GM23338 (cell line): ENCODE measurements around the gene KLHL22. TPM values are rescaled to one million over a fixed set of nuclear protein-coding genes. Genes with fewer than 3 reads are reported as not detected.

Experiments
- ATAC-seq: fragments of 200-7000 bp; cut with Tn5 transposase; 3 replicates; pipeline ENCODE4 v1.9.1; 2020
- DNase-seq: peaks from one replicate; pipeline ENCODE4 v3.0.0-alpha.2; 2015; ENCODE audit warnings: low spot score
- H2AFZ ChIP-seq: fragments of 200-600 bp; sonication (generic); 2 replicates; pipeline ENCODE4 v1.8.0; 2016; ENCODE audit warnings: antibody characterized with exemption, mild to moderate bottlenecking, moderate library complexity
- H3F3A ChIP-seq: fragments of 200-600 bp; sonication (generic); replicated peaks from 2 replicates; pipeline ENCODE4 v1.8.0; 2017; ENCODE audit warnings: antibody characterized with exemption, mixed run types, low read depth
- H3K27ac ChIP-seq: fragments of 200-600 bp; sonication (generic); 2 replicates; pipeline ENCODE4 v1.6.1; 2016; ENCODE audit warnings: low read depth
- H3K27me3 ChIP-seq: fragments of 200-600 bp; sonication (generic); 2 replicates; pipeline ENCODE4 v1.8.0; 2016; ENCODE audit warnings: mild to moderate bottlenecking, mixed run types, moderate library complexity; ENCODE audit not compliant: insufficient read depth
- H3K36me3 ChIP-seq: fragments of 200-600 bp; sonication (generic); 2 replicates; pipeline ENCODE4 v1.8.0; 2016; ENCODE audit warnings: mild to moderate bottlenecking; ENCODE audit not compliant: insufficient read depth
- H3K4me1 ChIP-seq: fragments of 200-600 bp; sonication (generic); 2 replicates; pipeline ENCODE4 v1.8.0; 2016; ENCODE audit warnings: mild to moderate bottlenecking, moderate library complexity; ENCODE audit not compliant: insufficient read depth
- H3K4me2 ChIP-seq: fragments of 200-600 bp; sonication (generic); 2 replicates; pipeline ENCODE4 v1.7.1; 2017; ENCODE audit warnings: mixed run types
- H3K4me3 ChIP-seq: fragments of 200-600 bp; sonication (generic); 2 replicates; pipeline ENCODE4 v1.6.1; 2016; ENCODE audit warnings: mixed run types
- H3K79me2 ChIP-seq: fragments of 200-600 bp; sonication (generic); replicated peaks from 2 replicates; pipeline ENCODE4 v1.8.0; 2017; ENCODE audit warnings: mild to moderate bottlenecking; ENCODE audit not compliant: insufficient read depth
- H3K9me2 ChIP-seq: fragments of 200-600 bp; sonication (generic); 2 replicates; pipeline ENCODE4 v1.8.0; 2017; ENCODE audit not compliant: insufficient read depth
- H4K20me1 ChIP-seq: fragments of 200-600 bp; sonication (generic); replicated peaks from 2 replicates; pipeline ENCODE4 v1.8.0; 2017; ENCODE audit warnings: mild to moderate bottlenecking; ENCODE audit not compliant: insufficient read depth
- H3K27ac Mint-ChIP-seq: 2 replicates; pipeline ENCODE4 v1.8.0; 2020; ENCODE audit warnings: inconsistent platforms, mild to moderate bottlenecking, moderate library complexity, mixed read lengths
- H3K27me3 Mint-ChIP-seq: 3 replicates; pipeline ENCODE4 v1.8.0; 2022; ENCODE audit warnings: low read depth, mild to moderate bottlenecking, moderate library complexity, mixed read lengths, inconsistent platforms; ENCODE audit not compliant: insufficient read depth, poor library complexity
- H3K36me3 Mint-ChIP-seq: 3 replicates; pipeline ENCODE4 v1.8.0; 2021; ENCODE audit warnings: low read depth, mild to moderate bottlenecking, inconsistent platforms, moderate library complexity, mixed read lengths
- H3K4me1 Mint-ChIP-seq: 3 replicates; pipeline ENCODE4 v1.8.0; 2020; ENCODE audit warnings: mild to moderate bottlenecking, inconsistent platforms, mixed read lengths
- H3K4me3 Mint-ChIP-seq: 3 replicates; pipeline ENCODE4 v1.8.0; 2021; ENCODE audit warnings: moderate library complexity, mild to moderate bottlenecking, inconsistent platforms, mixed read lengths
- H3K9me3 Mint-ChIP-seq: 3 replicates; pipeline ENCODE4 v1.8.0; 2020; ENCODE audit warnings: moderate library complexity, mild to moderate bottlenecking, inconsistent platforms, mixed read lengths
- EZH2 ChIP-seq: fragments of 200-600 bp; sonication (generic); IDR thresholded peaks from one replicate; pipeline ENCODE4 v1.8.0; 2017; ENCODE audit warnings: antibody characterized with exemption, mild to moderate bottlenecking, low read depth; ENCODE audit not compliant: unreplicated experiment
- POLR2AphosphoS5 ChIP-seq: IDR thresholded peaks from 2 replicates; pipeline ENCODE4 v1.6.1; 2016; ENCODE audit warnings: antibody characterized with exemption, low read depth
- ZNF331 ChIP-seq: fragments of 250-450 bp; sonication (Bioruptor Pico); IDR thresholded peaks from 2 replicates; pipeline ENCODE4 v1.5.0; 2020; ENCODE audit warnings: low read depth, mild to moderate bottlenecking, moderate library complexity
- ZNF462 ChIP-seq: fragments of 250-450 bp; sonication (Bioruptor Pico); IDR thresholded peaks from 2 replicates; pipeline ENCODE4 v1.5.0; 2020; ENCODE audit warnings: mild to moderate bottlenecking, moderate library complexity
- polyA plus RNA-seq: library from polyadenylated mRNA; unstranded; fragments of >200 nt; fragmentation: Nextera tagmentation; extraction: Ambion mirVana; gene quantifications from 2 replicates; pipeline ENCODE4 v1.2.1, GENCODE V29; 2016
- total RNA-seq: library from RNA; depleted of rRNA; stranded (reverse); fragments of >200 nt; shearing (Covaris generic); gene quantifications from 2 replicates; pipeline ENCODE4 v1.2.3, GENCODE V29; 2014
- TF ChIP-seq, protein P1 (sequence below), 2 experiments: fragments of 200-600 bp in 1 of 2; sonication (generic) in 1 of 2; conservative IDR thresholded peaks; 2 replicates each; pipeline versions ENCODE4 v1.5.1 to v1.6.1; 2016 to 2017; ENCODE audit warnings: antibody characterized with exemption in 2 of 2, low read depth in 2 of 2, mild to moderate bottlenecking in 2 of 2, moderate library complexity in 1 of 2
- TF ChIP-seq, protein P2 (sequence below): IDR thresholded peaks from one replicate; pipeline ENCODE4 v1.6.1; 2018; ENCODE audit warnings: antibody characterized with exemption; ENCODE audit not compliant: unreplicated experiment
- TF ChIP-seq, protein P3 (sequence below): IDR thresholded peaks from 2 replicates; pipeline ENCODE4 v1.6.1; 2016; ENCODE audit warnings: antibody characterized with exemption

KLHL22 gene
- total and polyA plus RNA-seq, 2 experiments from 2014 or later = 2.4 to 16.0 TPM

GRCh38 chr22:20438678-20439492, 56.7 kb downstream of the KLHL22 start:
- Histone ChIP-seq H3K4me1 (peaks cover 7% of the 10 kb centered on the region; the same call in 1 of the 2 replicates), H3F3A (0 out of 2 replicates have a peak, but pooled peaks cover 3% of the 10 kb centered on the region), H3K9me2 (no peaks in the 10 kb centered on the region), H4K20me1 (peaks cover 8% of the 10 kb centered on the region; the same call in 1 of the 2 replicates), H3K79me2 (peaks cover 9% of the 10 kb centered on the region), H3K4me3 (peak overlapping the region; percentile 74), H3K36me3 (no peaks in the 10 kb centered on the region), H3K27ac (no peak overlapping the region), H2AFZ (peak overlapping the region; percentile 94; the same call in 1 of the 2 replicates), H3K4me2 (peak overlapping the region; percentile 92), H3K27me3 (peaks cover 56% of the 10 kb centered on the region)
- H3K36me3 Mint-ChIP-seq = peaks cover 3% of the 10 kb centered on the region; the same call in 1 of the 3 replicates
- peak overlapping the region; percentile 59 for H3K4me3 Mint-ChIP-seq
- no peak overlapping the region for H3K27ac Mint-ChIP-seq
- peak; percentile 65 for DNase-seq
- H3K4me1 Mint-ChIP-seq = peaks cover 10% of the 10 kb centered on the region
- ATAC-seq = peak; percentile 41
- H3K9me3 Mint-ChIP-seq = no peaks in the 10 kb centered on the region; the same call in 2 of the 3 replicates
- TF ChIP-seq, protein P1, sequence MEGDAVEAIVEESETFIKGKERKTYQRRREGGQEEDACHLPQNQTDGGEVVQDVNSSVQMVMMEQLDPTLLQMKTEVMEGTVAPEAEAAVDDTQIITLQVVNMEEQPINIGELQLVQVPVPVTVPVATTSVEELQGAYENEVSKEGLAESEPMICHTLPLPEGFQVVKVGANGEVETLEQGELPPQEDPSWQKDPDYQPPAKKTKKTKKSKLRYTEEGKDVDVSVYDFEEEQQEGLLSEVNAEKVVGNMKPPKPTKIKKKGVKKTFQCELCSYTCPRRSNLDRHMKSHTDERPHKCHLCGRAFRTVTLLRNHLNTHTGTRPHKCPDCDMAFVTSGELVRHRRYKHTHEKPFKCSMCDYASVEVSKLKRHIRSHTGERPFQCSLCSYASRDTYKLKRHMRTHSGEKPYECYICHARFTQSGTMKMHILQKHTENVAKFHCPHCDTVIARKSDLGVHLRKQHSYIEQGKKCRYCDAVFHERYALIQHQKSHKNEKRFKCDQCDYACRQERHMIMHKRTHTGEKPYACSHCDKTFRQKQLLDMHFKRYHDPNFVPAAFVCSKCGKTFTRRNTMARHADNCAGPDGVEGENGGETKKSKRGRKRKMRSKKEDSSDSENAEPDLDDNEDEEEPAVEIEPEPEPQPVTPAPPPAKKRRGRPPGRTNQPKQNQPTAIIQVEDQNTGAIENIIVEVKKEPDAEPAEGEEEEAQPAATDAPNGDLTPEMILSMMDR (conservative IDR thresholded peaks at IDR 0.05; ENCODE audit: low read depth in 2 of 2) = peak; percentile 34 to 54; a peak in 3 of 4 replicates
- TF ChIP-seq EZH2 = no peak
- peaks cover 46% of the 10 kb centered on the region for H3K27me3 Mint-ChIP-seq

GRCh38 chr22:20438427-20438677, 57.2 kb downstream of the KLHL22 start:
- peak overlapping the region; percentile 92 for H3K4me2 ChIP-seq
- peaks cover 10% of the 10 kb centered on the region for H3K4me1 Mint-ChIP-seq
- TF ChIP-seq ZNF331 (CRISPR knock-in tag) (no peak), ZNF462 (no peak), POLR2AphosphoS5 (no peak)
- TF ChIP-seq, protein P2, sequence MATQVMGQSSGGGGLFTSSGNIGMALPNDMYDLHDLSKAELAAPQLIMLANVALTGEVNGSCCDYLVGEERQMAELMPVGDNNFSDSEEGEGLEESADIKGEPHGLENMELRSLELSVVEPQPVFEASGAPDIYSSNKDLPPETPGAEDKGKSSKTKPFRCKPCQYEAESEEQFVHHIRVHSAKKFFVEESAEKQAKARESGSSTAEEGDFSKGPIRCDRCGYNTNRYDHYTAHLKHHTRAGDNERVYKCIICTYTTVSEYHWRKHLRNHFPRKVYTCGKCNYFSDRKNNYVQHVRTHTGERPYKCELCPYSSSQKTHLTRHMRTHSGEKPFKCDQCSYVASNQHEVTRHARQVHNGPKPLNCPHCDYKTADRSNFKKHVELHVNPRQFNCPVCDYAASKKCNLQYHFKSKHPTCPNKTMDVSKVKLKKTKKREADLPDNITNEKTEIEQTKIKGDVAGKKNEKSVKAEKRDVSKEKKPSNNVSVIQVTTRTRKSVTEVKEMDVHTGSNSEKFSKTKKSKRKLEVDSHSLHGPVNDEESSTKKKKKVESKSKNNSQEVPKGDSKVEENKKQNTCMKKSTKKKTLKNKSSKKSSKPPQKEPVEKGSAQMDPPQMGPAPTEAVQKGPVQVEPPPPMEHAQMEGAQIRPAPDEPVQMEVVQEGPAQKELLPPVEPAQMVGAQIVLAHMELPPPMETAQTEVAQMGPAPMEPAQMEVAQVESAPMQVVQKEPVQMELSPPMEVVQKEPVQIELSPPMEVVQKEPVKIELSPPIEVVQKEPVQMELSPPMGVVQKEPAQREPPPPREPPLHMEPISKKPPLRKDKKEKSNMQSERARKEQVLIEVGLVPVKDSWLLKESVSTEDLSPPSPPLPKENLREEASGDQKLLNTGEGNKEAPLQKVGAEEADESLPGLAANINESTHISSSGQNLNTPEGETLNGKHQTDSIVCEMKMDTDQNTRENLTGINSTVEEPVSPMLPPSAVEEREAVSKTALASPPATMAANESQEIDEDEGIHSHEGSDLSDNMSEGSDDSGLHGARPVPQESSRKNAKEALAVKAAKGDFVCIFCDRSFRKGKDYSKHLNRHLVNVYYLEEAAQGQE = no peak
- TF ChIP-seq, protein P3, sequence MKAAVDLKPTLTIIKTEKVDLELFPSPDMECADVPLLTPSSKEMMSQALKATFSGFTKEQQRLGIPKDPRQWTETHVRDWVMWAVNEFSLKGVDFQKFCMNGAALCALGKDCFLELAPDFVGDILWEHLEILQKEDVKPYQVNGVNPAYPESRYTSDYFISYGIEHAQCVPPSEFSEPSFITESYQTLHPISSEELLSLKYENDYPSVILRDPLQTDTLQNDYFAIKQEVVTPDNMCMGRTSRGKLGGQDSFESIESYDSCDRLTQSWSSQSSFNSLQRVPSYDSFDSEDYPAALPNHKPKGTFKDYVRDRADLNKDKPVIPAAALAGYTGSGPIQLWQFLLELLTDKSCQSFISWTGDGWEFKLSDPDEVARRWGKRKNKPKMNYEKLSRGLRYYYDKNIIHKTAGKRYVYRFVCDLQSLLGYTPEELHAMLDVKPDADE = no peak

More at GRCh38 chr22:20438427-20438677, 57.2 kb downstream of the KLHL22 start:
- no peaks in the 10 kb centered on the region; the same call in 2 of the 3 replicates for H3K9me3 Mint-ChIP-seq
- Histone ChIP-seq H3K9me2 (no peaks in the 10 kb centered on the region), H3K36me3 (no peaks in the 10 kb centered on the region), H3K4me3 (peak overlapping the region; percentile 74), H3K27ac (no peak overlapping the region), H3K79me2 (peaks cover 9% of the 10 kb centered on the region), H3F3A (0 out of 2 replicates have a peak, but pooled peaks cover 3% of the 10 kb centered on the region), H2AFZ (peak overlapping the region; percentile 94), H3K4me1 (peaks cover 7% of the 10 kb centered on the region; the same call in 1 of the 2 replicates), H3K27me3 (peaks cover 62% of the 10 kb centered on the region), H4K20me1 (peaks cover 8% of the 10 kb centered on the region; the same call in 1 of the 2 replicates)
- no peak overlapping the region for H3K27ac Mint-ChIP-seq
- ATAC-seq (no peak), DNase-seq (no peak)
- H3K4me3 Mint-ChIP-seq = peak overlapping the region; percentile 59
- H3K36me3 Mint-ChIP-seq = peaks cover 3% of the 10 kb centered on the region; the same call in 1 of the 3 replicates
- peaks cover 48% of the 10 kb centered on the region for H3K27me3 Mint-ChIP-seq
